ENCODE data around the gene CYP17A1.

DNA sequence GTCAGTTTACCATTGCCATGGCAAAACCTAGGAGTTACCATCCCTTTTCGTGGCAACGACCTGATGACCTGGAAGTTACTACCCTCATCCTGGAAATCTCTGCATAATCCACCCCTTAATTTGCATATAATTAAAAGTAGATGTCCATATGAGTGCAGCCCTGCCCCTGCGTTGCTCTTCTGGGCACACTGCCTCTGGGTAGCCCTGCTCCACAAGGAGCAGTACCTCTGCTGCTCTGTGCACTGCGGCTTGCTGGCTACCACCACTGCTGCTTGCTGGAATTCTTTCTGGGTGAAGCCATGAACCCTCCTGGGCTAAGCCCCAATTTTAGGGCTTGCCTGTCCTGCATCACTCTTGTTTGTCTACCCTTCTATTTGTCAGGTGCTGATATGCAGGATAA is 12.5 kb downstream of the CYP17A1 start:
- TF ChIP-seq, protein P1, sequence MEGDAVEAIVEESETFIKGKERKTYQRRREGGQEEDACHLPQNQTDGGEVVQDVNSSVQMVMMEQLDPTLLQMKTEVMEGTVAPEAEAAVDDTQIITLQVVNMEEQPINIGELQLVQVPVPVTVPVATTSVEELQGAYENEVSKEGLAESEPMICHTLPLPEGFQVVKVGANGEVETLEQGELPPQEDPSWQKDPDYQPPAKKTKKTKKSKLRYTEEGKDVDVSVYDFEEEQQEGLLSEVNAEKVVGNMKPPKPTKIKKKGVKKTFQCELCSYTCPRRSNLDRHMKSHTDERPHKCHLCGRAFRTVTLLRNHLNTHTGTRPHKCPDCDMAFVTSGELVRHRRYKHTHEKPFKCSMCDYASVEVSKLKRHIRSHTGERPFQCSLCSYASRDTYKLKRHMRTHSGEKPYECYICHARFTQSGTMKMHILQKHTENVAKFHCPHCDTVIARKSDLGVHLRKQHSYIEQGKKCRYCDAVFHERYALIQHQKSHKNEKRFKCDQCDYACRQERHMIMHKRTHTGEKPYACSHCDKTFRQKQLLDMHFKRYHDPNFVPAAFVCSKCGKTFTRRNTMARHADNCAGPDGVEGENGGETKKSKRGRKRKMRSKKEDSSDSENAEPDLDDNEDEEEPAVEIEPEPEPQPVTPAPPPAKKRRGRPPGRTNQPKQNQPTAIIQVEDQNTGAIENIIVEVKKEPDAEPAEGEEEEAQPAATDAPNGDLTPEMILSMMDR (IDR thresholded peaks at IDR 0.05), result no peak
- no peak for TF ChIP-seq POLR2A (IDR thresholded peaks at IDR 0.05)

Data from sigmoid colon (tissue), 3 donors.